SK-N-DZ (cell line): ENCODE data around the gene ADM.

Experiments used
- DNase-seq: peaks from one replicate; pipeline ENCODE4 v3.0.0-alpha.2; 2015; ENCODE audit warnings: low spot score

The ADM gene

GRCh38 chr11:10309163-10310093 lies 4.6 kb downstream of the ADM start:
- DNase-seq: peak; percentile 48

- peak; percentile 35 for DNase-seq
Measured at GRCh38 chr11:10310301-10310841, 5.5 kb downstream of the ADM start.

GRCh38 chr11:10311802-10312201 lies 6.9 kb downstream of the ADM start:
- DNase-seq: no peak

- DNase-seq: peak; percentile 82
Measured at GRCh38 chr11:10314199-10315072, 9.6 kb downstream of the ADM start.

GRCh38 chr11:10315083-10315482 lies 10.2 kb downstream of the ADM start:
- no peak for DNase-seq

GRCh38 chr11:10317151-10317755 lies 12.4 kb downstream of the ADM start:
- no peak for DNase-seq

- no peak for DNase-seq
Measured at GRCh38 chr11:10317776-10318526, 13.1 kb downstream of the ADM start.

- no peak for DNase-seq
Measured at GRCh38 chr11:10318527-10318802, 13.6 kb downstream of the ADM start.

- peak; percentile 30 for DNase-seq
Measured at GRCh38 chr11:10319702-10320558, 15.1 kb downstream of the ADM start.

GRCh38 chr11:10320736-10321465 lies 16.0 kb downstream of the ADM start:
- DNase-seq: no peak

GRCh38 chr11:10322401-10322800 lies 17.5 kb downstream of the ADM start:
- DNase-seq: no peak

GRCh38 chr11:10322830-10323792 lies 18.2 kb downstream of the ADM start:
- DNase-seq: peak; percentile 84

GRCh38 chr11:10323793-10324170 lies 18.9 kb downstream of the ADM start:
- DNase-seq: no peak

- DNase-seq: no peak
Measured at GRCh38 chr11:10324474-10324873, 19.6 kb downstream of the ADM start.

GRCh38 chr11:10325277-10326011 lies 20.6 kb downstream of the ADM start:
- no peak for DNase-seq

GRCh38 chr11:10326012-10326964 lies 21.4 kb downstream of the ADM start:
- no peak for DNase-seq

GRCh38 chr11:10327254-10327653 lies 22.4 kb downstream of the ADM start:
- no peak for DNase-seq
